KMS-11 (cell line): ENCODE data around the gene CARD19.

Experiments
- H2AFZ ChIP-seq: fragments of 200-600 bp; sonication (generic); 2 replicates; pipeline ENCODE4 v1.6.1; 2016; ENCODE audit warnings: antibody characterized with exemption, mixed run types, low read depth
- H3K27ac ChIP-seq: fragments of 200-600 bp; sonication (generic); 2 replicates; pipeline ENCODE4 v1.6.1; 2016; ENCODE audit warnings: mild to moderate bottlenecking, mixed run types
- H3K27me3 ChIP-seq: fragments of 200-600 bp; sonication (generic); 2 replicates; pipeline ENCODE4 v1.6.1; 2017; ENCODE audit warnings: mild to moderate bottlenecking, low read depth, mixed run types, moderate library complexity; ENCODE audit not compliant: insufficient read depth
- H3K36me3 ChIP-seq: fragments of 200-600 bp; sonication (generic); 2 replicates; pipeline ENCODE4 v1.6.1; 2017; ENCODE audit warnings: mild to moderate bottlenecking, mixed run types; ENCODE audit not compliant: insufficient read depth
- H3K4me1 ChIP-seq: fragments of 200-600 bp; sonication (generic); 2 replicates; pipeline ENCODE4 v1.6.1; 2016; ENCODE audit warnings: mild to moderate bottlenecking, low read depth, mixed run types; ENCODE audit not compliant: poor library complexity, severe bottlenecking
- H3K4me2 ChIP-seq: fragments of 200-600 bp; sonication (generic); 2 replicates; pipeline ENCODE4 v1.7.0; 2016; ENCODE audit warnings: mild to moderate bottlenecking, mixed run types
- H3K4me3 ChIP-seq: fragments of 200-600 bp; sonication (generic); IDR thresholded peaks from 2 replicates; pipeline ENCODE4 v1.6.1; 2017; ENCODE audit warnings: low read depth, low read length, mixed read lengths; ENCODE audit not compliant: insufficient read depth
- H3K79me2 ChIP-seq: fragments of 200-600 bp; sonication (generic); 2 replicates; pipeline ENCODE4 v1.6.1; 2016; ENCODE audit warnings: low read depth, mixed run types; ENCODE audit not compliant: insufficient read depth
- H3K9ac ChIP-seq: fragments of 200-600 bp; sonication (generic); 2 replicates; pipeline ENCODE4 v1.6.1; 2016; ENCODE audit warnings: mild to moderate bottlenecking, mixed run types
- H4K20me1 ChIP-seq: fragments of 200-600 bp; sonication (generic); 2 replicates; pipeline ENCODE4 v1.6.1; 2016; ENCODE audit warnings: mild to moderate bottlenecking, mixed run types; ENCODE audit not compliant: insufficient read depth
- CTCF ChIP-seq: fragments of 200-600 bp; sonication (generic); conservative IDR thresholded peaks from 2 replicates; pipeline ENCODE4 v1.6.1; 2017; ENCODE audit warnings: low read depth, mild to moderate bottlenecking, antibody characterized with exemption, low read length, moderate library complexity, mixed read lengths

The CARD19 gene

GRCh38 chr9:93126151-93126781 lies 30.2 kb downstream of the CARD19 start:
- no peak for TF ChIP-seq CTCF
- Histone ChIP-seq H3K9ac (no peak overlapping the region), H2AFZ (no peak overlapping the region), H3K27me3 (no peaks in the 10 kb centered on the region), H3K4me1 (no peaks in the 10 kb centered on the region), H4K20me1 (no peaks in the 10 kb centered on the region), H3K4me3 (no peak overlapping the region), H3K4me2 (no peak overlapping the region), H3K27ac (no peak overlapping the region), H3K79me2 (no peaks in the 10 kb centered on the region; the same call in 1 of the 2 replicates), H3K36me3 (no peaks in the 10 kb centered on the region)

GRCh38 chr9:93126825-93127368 lies 30.9 kb downstream of the CARD19 start:
- Histone ChIP-seq H4K20me1 (no peaks in the 10 kb centered on the region), H3K4me3 (no peak overlapping the region), H3K79me2 (no peaks in the 10 kb centered on the region; the same call in 1 of the 2 replicates), H3K27me3 (no peaks in the 10 kb centered on the region), H3K36me3 (no peaks in the 10 kb centered on the region), H3K27ac (no peak overlapping the region), H3K9ac (no peak overlapping the region), H3K4me1 (peaks cover 3% of the 10 kb centered on the region), H3K4me2 (no peak overlapping the region), H2AFZ (no peak overlapping the region)
- no peak for TF ChIP-seq CTCF

GRCh38 chr9:93127395-93127911 lies 31.4 kb downstream of the CARD19 start:
- Histone ChIP-seq H3K4me1 (peaks cover 7% of the 10 kb centered on the region), H3K4me2 (no peak overlapping the region), H3K27me3 (no peaks in the 10 kb centered on the region), H3K4me3 (no peak overlapping the region), H3K27ac (no peak overlapping the region), H3K9ac (no peak overlapping the region), H3K79me2 (peaks cover 2% of the 10 kb centered on the region; the same call in 1 of the 2 replicates), H2AFZ (no peak overlapping the region), H3K36me3 (no peaks in the 10 kb centered on the region), H4K20me1 (no peaks in the 10 kb centered on the region)
- no peak for TF ChIP-seq CTCF

- no peak for TF ChIP-seq CTCF
- Histone ChIP-seq H3K36me3 (no peaks in the 10 kb centered on the region), H3K79me2 (peaks cover 9% of the 10 kb centered on the region), H4K20me1 (no peaks in the 10 kb centered on the region), H3K9ac (no peak overlapping the region), H3K27me3 (no peaks in the 10 kb centered on the region), H3K4me2 (no peak overlapping the region), H3K27ac (no peak overlapping the region), H3K4me3 (no peak overlapping the region), H3K4me1 (peaks cover 14% of the 10 kb centered on the region), H2AFZ (no peak overlapping the region)
Observed at GRCh38 chr9:93128011-93128714, 32.1 kb downstream of the CARD19 start.
